Nephron (organoid): ENCODE results near the gene IQSEC1.

ENCODE experiments used
- H3K27ac Mint-ChIP-seq, 3 experiments: 2 replicates each; pipeline ENCODE4 v1.8.0; 2020; ENCODE audit warnings: mixed read lengths in 3 of 3, mild to moderate bottlenecking in 2 of 3, moderate library complexity in 1 of 3
- H3K27me3 Mint-ChIP-seq: 2 replicates; pipeline ENCODE4 v1.8.0; 2021; ENCODE audit warnings: low read depth, mild to moderate bottlenecking, moderate library complexity, mixed read lengths
- H3K36me3 Mint-ChIP-seq: 2 replicates; pipeline ENCODE4 v1.8.0; 2020; ENCODE audit warnings: low read depth, mixed read lengths
- H3K4me1 Mint-ChIP-seq: 2 replicates; pipeline ENCODE4 v1.8.0; 2020; ENCODE audit warnings: mixed read lengths
- H3K4me3 Mint-ChIP-seq, 3 experiments: 2 replicates each; pipeline ENCODE4 v1.8.0; 2020; ENCODE audit warnings: mild to moderate bottlenecking in 3 of 3, mixed read lengths in 3 of 3, moderate library complexity in 2 of 3
- H3K9me3 Mint-ChIP-seq: 2 replicates; pipeline ENCODE4 v1.8.0; 2020; ENCODE audit warnings: mixed read lengths
- CTCF ChIP-seq, 3 experiments: fragments of 200-600 bp; sonication (generic); IDR thresholded peaks; one replicate each; pipeline ENCODE4 v1.5.0; 2021; ENCODE audit warnings: antibody characterized with exemption in 3 of 3; ENCODE audit not compliant: unreplicated experiment in 3 of 3

The IQSEC1 gene

DNA sequence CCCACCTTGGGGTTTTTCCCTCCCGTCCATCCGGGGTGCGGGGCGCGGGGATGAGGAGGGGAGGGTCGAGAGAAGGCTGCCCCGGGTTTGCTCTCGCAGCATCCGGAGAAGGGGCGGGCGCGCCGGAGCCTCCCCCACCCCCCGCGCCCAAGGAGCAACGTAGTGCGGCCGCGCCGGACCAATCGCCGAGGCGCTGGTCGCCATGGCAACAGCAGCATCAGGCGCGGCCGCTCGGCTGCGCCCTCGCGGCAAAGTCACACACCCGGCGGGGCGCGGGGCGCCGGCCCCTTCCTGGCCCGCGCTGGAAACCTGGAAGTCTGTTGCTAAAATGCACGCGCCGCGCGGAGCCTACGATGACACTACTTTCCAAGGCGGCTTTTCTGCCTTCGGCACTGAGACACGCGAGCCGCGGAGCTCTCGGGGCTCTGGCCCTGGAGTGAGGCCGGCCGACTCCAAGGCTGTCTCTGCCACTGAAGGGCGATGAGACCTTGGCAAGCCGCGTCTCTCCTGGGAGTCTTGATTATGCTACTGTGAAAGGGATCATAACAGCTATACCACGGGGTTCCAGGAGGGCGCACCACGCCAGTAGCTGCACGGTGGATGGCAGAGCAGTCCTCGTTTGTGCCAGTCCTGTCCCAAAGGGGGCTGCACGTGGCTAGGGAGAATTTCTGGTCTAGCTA lies at the start of gene IQSEC1:
TSS of gene IQSEC1 (minus strand) at position 104 of the 680 bp plus-strand sequence. CDS start 415 bp downstream, outside the sequence.
- Mint-ChIP-seq H3K36me3 (peaks cover 4% of the 10 kb centered on the region), H3K27me3 (peaks cover 78% of the 10 kb centered on the region), H3K4me1 (peaks cover 15% of the 10 kb centered on the region), H3K27ac (no peak within 1 kb of the TSS), H3K9me3 (no peaks in the 10 kb centered on the region), H3K4me3 (peak within 1 kb of the TSS; percentile 58 to 80 (median 66))
- no peak for TF ChIP-seq CTCF (IDR thresholded peaks at IDR 0.05; ENCODE audit: unreplicated experiment in 3 of 3)

GRCh38 chr3:13122081-13123012 lies 49.1 kb upstream of the IQSEC1 start:
- Mint-ChIP-seq H3K36me3 (no peaks in the 10 kb centered on the region), H3K4me1 (peaks cover 7% of the 10 kb centered on the region), H3K4me3 (no peak overlapping the region), H3K9me3 (no peaks in the 10 kb centered on the region), H3K27me3 (peaks cover 20% of the 10 kb centered on the region), H3K27ac (no peak overlapping the region)
- no peak for TF ChIP-seq CTCF (IDR thresholded peaks at IDR 0.05; ENCODE audit: unreplicated experiment in 3 of 3)

GRCh38 chr3:13121553-13122001 lies 48.3 kb upstream of the IQSEC1 start:
- no peaks in the 10 kb centered on the region for H3K36me3 Mint-ChIP-seq
- no peak for TF ChIP-seq CTCF (IDR thresholded peaks at IDR 0.05; ENCODE audit: unreplicated experiment in 3 of 3)
- H3K4me3 Mint-ChIP-seq: no peak overlapping the region
- H3K4me1 Mint-ChIP-seq: peaks cover 7% of the 10 kb centered on the region
- H3K27ac Mint-ChIP-seq: no peak overlapping the region
- peaks cover 21% of the 10 kb centered on the region for H3K27me3 Mint-ChIP-seq
- H3K9me3 Mint-ChIP-seq: no peaks in the 10 kb centered on the region

- Mint-ChIP-seq H3K9me3 (no peaks in the 10 kb centered on the region), H3K36me3 (no peaks in the 10 kb centered on the region), H3K4me3 (no peak overlapping the region), H3K27me3 (peaks cover 26% of the 10 kb centered on the region), H3K27ac (no peak overlapping the region), H3K4me1 (peaks cover 4% of the 10 kb centered on the region)
- TF ChIP-seq CTCF (IDR thresholded peaks at IDR 0.05; ENCODE audit: unreplicated experiment in 3 of 3): no peak
Measured at GRCh38 chr3:13120928-13121552, 47.8 kb upstream of the IQSEC1 start.

DNA sequence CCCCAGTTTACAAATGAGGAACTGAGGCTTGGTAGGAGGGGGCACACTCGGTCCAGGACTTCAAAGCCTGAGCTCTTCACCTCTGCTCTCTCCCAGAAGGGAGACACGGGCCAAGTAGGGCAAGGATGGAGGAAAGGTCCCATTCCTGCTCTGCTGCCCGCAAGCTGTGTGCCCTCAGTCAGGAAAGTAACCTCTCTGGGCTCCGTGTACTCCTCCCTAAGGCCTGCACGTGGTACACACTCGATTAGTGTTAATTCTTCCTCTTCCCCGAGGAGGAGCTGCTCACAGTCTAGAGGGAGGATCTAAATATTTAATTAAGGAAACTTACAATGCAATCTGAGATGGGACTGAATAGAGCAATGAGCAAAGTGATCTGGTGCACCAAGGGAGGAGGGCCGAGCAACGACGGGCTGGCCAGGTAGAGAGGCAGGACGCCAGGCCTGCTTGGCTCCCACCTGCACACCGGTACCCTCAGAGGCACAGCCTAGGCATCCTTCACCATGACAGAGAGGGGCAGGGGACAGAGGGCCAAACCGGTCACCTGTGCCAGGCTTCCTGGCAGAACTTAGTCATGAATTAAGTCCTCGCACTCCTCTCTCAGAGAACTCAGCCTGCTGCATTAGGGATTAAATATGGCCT lies 47.2 kb upstream of the IQSEC1 start:
- H3K27me3 Mint-ChIP-seq: peaks cover 32% of the 10 kb centered on the region
- H3K4me1 Mint-ChIP-seq: no peaks in the 10 kb centered on the region
- H3K9me3 Mint-ChIP-seq: no peaks in the 10 kb centered on the region
- no peak overlapping the region for H3K4me3 Mint-ChIP-seq
- H3K27ac Mint-ChIP-seq: no peak overlapping the region
- no peak for TF ChIP-seq CTCF (IDR thresholded peaks at IDR 0.05; ENCODE audit: unreplicated experiment in 3 of 3)
- no peaks in the 10 kb centered on the region for H3K36me3 Mint-ChIP-seq
